NCI-H146 treated with DMSO at 0.1 percent for 48 hours (cell line): Measurements from ENCODE around the gene TOP2B.

Experiments used
- DNase-seq: peaks from one replicate; lab custom pipeline; 2025; ENCODE audit not compliant: unreplicated experiment; lab: John Stamatoyannopoulos, UW

The TOP2B gene

DNA sequence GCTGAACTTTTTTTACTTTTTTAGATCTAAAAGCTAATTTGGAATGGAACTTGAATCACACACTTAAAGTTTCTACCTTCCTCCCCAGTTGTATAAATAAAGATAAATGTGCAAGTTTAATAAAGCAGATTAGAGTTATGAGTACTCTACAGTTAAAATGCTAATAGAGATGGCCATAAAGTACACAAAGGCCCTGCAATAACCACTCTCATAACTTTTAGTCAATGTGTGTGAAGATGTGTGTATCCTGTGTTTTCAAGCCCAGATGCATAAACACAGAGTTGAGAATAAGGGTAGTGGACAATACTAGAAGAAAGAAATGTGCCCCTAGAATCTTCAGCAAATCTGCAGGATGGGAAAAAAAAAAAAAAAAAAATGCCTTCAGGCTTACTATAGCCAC is 45.3 kb downstream of the TOP2B start:
- DNase-seq, result no peak

DNA sequence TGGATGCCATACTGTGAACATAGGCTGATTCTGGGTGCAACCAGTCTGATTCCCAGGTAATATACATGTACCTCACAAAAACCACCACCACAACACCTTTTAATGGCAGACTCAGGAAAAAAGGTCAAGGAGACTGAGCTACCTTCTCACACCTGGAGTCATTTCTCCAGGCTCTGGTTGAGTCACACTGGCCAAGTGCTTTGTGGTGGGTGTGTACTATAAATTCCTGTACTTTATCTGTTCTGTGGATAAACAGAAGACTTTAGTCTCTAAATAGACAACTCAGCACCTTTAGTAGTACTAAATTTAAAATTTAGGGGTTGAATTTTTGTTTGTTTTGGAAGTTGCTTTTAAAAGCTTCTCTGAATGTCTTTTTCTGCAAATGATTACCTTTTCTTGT is 46.7 kb downstream of the TOP2B start:
- DNase-seq, result no peak

DNA sequence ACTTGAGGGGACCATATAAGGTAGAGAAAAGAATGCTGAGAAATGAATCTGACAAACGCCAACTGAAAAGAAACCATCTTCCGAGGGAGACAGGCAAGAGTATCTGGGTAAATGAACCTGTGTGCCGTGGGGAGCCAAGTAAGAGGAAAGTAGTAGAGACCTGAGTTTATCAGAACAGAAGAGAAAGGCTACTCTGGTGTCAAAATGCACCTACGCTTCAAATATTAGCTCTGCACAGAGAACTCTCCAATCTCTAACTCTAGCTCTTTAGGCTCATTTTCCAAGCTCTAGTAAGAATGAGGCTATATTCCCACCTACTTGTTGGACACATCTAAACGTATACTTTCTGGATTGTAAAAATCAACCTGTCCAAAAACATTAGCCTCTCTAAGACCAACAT is 53.5 kb downstream of the TOP2B start:
- no peak for DNase-seq

- no peak for DNase-seq
Measured at GRCh38 chr3:25610779-25611178, 53.9 kb downstream of the TOP2B start.

DNA sequence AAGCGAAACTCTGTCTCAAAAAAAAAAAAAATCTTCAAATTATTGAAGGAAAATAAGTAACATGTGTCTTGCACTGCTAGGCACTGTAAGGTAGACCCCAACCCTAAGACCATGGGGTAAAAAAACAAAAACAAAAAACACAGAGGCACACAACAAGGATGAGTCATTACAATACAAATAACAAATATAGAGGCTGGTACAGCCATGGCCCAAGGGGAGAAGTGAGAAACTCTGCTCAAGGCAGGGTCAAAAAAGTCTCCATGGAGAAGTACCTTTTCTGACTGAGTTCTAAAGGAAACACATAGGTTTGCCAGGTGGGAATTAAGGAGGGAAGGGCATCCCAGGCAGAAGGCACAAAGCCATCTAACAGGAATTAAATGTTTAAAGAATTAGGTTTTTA is 54.5 kb downstream of the TOP2B start:
- DNase-seq, result no peak

GRCh38 chr3:25604107-25604805 is 60.5 kb downstream of the TOP2B start:
- DNase-seq, result no peak

DNA sequence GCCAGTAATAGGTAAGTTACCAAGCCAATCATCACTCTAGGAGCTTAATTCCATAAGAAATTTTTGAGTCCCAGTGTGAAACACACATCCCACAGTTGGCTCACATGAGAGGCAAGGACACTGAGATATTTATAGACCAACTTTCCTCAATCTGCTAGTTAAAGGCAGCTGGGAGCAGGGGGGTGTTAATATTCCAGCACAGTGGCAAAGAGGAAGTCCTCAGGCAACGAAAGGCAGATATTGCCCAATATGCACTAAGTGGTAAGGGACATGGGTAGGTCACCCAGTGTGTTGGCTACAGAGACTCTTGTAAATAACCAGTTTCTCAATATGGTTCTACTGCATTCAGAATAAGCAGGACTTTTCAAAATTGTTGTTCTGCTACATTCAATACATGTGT is 61.0 kb downstream of the TOP2B start:
- no peak for DNase-seq

DNA sequence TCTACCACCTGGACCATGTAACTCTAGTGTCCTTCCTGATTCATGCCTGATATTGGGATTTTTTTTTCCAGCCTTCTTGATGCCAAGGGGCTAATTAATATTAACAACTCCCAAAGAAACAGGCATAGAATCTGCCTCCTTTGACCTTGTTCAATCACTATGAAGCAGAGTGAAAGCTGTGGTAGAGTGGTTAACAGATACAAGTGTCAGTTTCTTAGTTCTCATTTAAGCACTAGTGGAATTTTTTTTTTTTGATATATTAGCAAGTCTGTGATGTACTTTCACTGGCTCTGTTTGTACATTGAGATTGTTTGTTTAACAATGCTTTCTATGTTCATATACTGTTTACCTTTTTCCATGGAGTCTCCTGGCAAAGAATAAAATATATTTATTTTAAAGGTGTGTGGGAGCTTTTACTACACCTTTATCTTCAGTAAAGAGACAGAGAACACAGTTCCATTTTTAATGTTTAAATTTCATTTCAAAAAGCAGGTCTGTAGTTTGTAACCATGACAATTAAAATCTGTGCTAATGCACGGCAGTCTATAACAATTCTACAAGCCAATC is 67.1 kb downstream of the TOP2B start:
- DNase-seq, result no peak

GRCh38 chr3:25594007-25594502 is 70.7 kb downstream of the TOP2B start:
- no peak for DNase-seq

- DNase-seq, result no peak
Measured at GRCh38 chr3:25593001-25593400, 71.7 kb downstream of the TOP2B start.

DNA sequence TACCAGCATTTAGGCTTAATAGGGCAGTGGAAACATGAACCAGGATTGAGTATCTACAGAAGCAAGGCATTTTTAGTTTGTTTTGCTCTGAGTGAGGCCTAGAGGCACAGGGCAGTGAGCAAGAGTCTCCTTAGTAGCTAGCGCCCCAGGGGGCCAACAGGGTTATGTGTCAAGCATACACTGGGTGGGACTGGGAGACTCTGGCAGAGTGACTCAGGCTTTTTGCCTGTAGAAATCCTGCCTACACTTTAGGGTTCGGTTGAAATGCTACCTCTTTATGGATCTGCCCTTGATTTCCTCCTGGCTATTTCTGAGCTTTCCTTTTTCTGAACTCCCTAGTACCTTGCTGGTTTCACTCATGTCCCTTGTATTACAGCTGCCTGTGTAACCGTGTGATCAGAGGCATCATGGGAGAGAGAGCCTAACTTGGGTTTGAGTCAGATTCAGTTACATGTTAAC is 72.2 kb downstream of the TOP2B start:
- DNase-seq, result no peak

DNA sequence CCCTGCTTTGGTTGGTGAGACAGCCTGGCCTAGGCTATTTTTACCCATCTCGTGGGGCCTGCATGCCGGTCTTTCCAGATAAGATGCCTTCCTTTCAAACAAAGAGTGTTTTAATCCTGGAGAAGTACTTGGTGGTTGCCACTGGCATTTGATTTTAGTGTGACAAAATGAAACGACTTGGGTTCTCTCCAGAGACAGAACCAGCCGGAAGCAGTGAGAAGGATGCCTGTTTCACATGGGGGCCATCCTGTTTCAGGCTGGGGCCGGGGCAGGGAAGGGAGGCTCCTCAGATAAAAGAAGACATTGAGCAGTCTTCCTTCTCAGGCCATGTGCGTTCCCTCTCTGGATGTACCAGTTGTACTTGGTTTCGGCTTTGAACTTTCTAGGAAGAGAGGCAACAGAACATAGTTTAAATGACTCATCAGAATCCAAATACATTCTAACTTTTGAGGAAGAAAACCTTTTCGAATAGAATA is 74.9 kb downstream of the TOP2B start:
- no peak for DNase-seq

GRCh38 chr3:25589104-25589782 is 75.5 kb downstream of the TOP2B start:
- no peak for DNase-seq

- DNase-seq, result no peak
Measured at GRCh38 chr3:25588441-25589103, 76.1 kb downstream of the TOP2B start.

- DNase-seq, result no peak
Measured at GRCh38 chr3:25587975-25588374, 76.7 kb downstream of the TOP2B start.

GRCh38 chr3:25587526-25587925 is 77.2 kb downstream of the TOP2B start:
- no peak for DNase-seq

- no peak for DNase-seq
Measured at GRCh38 chr3:25587094-25587493, 77.6 kb downstream of the TOP2B start.

GRCh38 chr3:25586553-25586952 is 78.2 kb downstream of the TOP2B start:
- DNase-seq, result no peak

GRCh38 chr3:25586167-25586505 is 78.6 kb downstream of the TOP2B start:
- DNase-seq, result no peak

DNA sequence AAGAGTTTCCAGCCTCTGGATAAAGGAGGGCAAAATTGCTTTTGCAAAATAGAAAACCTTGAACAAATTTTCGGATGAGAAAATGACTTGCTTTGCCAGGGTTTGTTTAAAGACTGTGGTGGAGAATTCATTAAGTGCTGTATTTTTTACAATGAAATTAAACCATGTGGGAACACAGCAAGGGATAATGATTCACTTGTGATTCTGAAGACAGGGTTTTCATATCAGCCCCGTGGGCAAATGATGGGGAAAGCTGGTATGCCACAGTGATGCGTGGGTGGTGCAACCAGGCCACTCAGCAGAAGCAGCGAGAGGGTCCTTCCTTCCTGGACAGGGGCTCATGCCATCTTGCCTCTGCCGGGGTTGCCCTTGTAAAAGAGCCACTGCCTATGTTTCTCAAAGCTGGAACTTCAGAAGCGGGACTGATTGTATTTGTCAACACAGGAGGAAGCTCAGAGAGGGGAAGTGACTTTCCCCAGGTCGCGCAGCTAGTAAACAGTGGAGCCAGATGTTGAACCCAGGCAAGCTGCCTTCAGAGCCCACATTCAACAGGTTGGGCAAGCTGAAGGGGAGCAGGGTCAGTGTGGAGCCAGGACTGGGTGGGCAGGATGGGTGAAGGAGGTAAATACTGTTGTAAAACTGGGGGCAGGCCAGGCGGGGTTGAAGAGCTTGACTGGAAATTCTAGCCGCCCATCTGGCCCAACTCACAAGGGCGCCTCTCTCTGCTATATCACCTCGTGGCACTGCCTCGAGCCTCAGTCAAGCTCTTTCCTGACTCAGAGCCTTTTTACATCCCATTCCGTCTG is 79.1 kb downstream of the TOP2B start:
- DNase-seq, result no peak
